Measurements from ENCODE around the gene SCRN3.
"Not testable (repeated sequence)": the region's sequence is repeated elsewhere in the genome, so short reads cannot be mapped to it uniquely, and the experiment has no call there.

Gene SCRN3

GRCh38 chr2:174395284-174395968 is at the start of gene SCRN3:
Gene SCRN3, plus strand, starts transcription at chr2:174395730. Its CDS starts 2,554 bp downstream, at chr2:174398284.
- peak; percentile 42 to 72 (median 49) for DNase-seq (ENCODE audit: low read depth in 3 of 3)

- no peak for DNase-seq (ENCODE audit: low read depth in 3 of 3)
Observed at GRCh38 chr2:174350018-174350417, 45.5 kb upstream of the SCRN3 start.

- no peak for DNase-seq (ENCODE audit: low read depth in 3 of 3)
Observed at GRCh38 chr2:174350593-174351181, 44.8 kb upstream of the SCRN3 start.

- no peak for DNase-seq (ENCODE audit: low read depth in 3 of 3)
Observed at GRCh38 chr2:174353004-174353403, 42.5 kb upstream of the SCRN3 start.

- DNase-seq (ENCODE audit: low read depth in 3 of 3): no peak
Observed at GRCh38 chr2:174356347-174356746, 39.2 kb upstream of the SCRN3 start.

GRCh38 chr2:174359663-174360062 is 35.9 kb upstream of the SCRN3 start:
- not testable (repeated sequence) for DNase-seq (ENCODE audit: low read depth in 3 of 3)

GRCh38 chr2:174362949-174363348 is 32.6 kb upstream of the SCRN3 start:
- no peak for DNase-seq (ENCODE audit: low read depth in 3 of 3)

- not testable (repeated sequence) for DNase-seq (ENCODE audit: low read depth in 3 of 3)
Observed at GRCh38 chr2:174363492-174364225, 31.9 kb upstream of the SCRN3 start.

- no peak for DNase-seq (ENCODE audit: low read depth in 3 of 3)
Observed at GRCh38 chr2:174364628-174365027, 30.9 kb upstream of the SCRN3 start.

GRCh38 chr2:174365571-174365970 is 30.0 kb upstream of the SCRN3 start:
- DNase-seq (ENCODE audit: low read depth in 3 of 3): no peak

GRCh38 chr2:174368691-174369090 is 26.8 kb upstream of the SCRN3 start:
- DNase-seq (ENCODE audit: low read depth in 3 of 3): no peak

- DNase-seq (ENCODE audit: low read depth in 3 of 3): no peak
Observed at GRCh38 chr2:174376967-174377366, 18.6 kb upstream of the SCRN3 start.

GRCh38 chr2:174383796-174384195 is 11.7 kb upstream of the SCRN3 start:
- no peak for DNase-seq (ENCODE audit: low read depth in 3 of 3)

- no peak for DNase-seq (ENCODE audit: low read depth in 3 of 3)
Observed at GRCh38 chr2:174385201-174385600, 10.3 kb upstream of the SCRN3 start.

- not testable (repeated sequence) for DNase-seq (ENCODE audit: low read depth in 3 of 3)
Observed at GRCh38 chr2:174388706-174389105, 6.8 kb upstream of the SCRN3 start.

GRCh38 chr2:174389542-174389941 is 6.0 kb upstream of the SCRN3 start:
- DNase-seq (ENCODE audit: low read depth in 3 of 3): no peak

- not testable (repeated sequence) for DNase-seq (ENCODE audit: low read depth in 3 of 3)
Observed at GRCh38 chr2:174390303-174390702, 5.2 kb upstream of the SCRN3 start.

- DNase-seq (ENCODE audit: low read depth in 3 of 3): no peak
Observed at GRCh38 chr2:174392706-174393105, 2.8 kb upstream of the SCRN3 start.

- DNase-seq (ENCODE audit: low read depth in 3 of 3): no peak
Observed at GRCh38 chr2:174395969-174396630, 570 bp downstream of the SCRN3 start.

GRCh38 chr2:174397773-174398172 is 2.2 kb downstream of the SCRN3 start:
- no peak for DNase-seq (ENCODE audit: low read depth in 3 of 3)

GRCh38 chr2:174399171-174399570 is 3.6 kb downstream of the SCRN3 start:
- DNase-seq (ENCODE audit: low read depth in 3 of 3): no peak

GRCh38 chr2:174400853-174401252 is 5.3 kb downstream of the SCRN3 start:
- no peak for DNase-seq (ENCODE audit: low read depth in 3 of 3)
